ENCODE results near the gene SHTN1.

The SHTN1 gene

GRCh38 chr10:116833986-116834985, 170.7 kb downstream of the SHTN1 start:
- DNase-seq (ENCODE audit: low read depth): no peak

GRCh38 chr10:116831790-116832189, 173.2 kb downstream of the SHTN1 start:
- DNase-seq (ENCODE audit: low read depth): no peak
